ENCODE results near the gene ATP6V1B1. TPM values are rescaled to one million over a fixed set of nuclear protein-coding genes. Genes with fewer than 3 reads are reported as not detected.

ATP6V1B1 gene
- total and polyA plus RNA-seq, 2 of the 4 experiments (the other 2 are of a cell fraction) = 1.3 TPM; not detected in 1

DNA sequence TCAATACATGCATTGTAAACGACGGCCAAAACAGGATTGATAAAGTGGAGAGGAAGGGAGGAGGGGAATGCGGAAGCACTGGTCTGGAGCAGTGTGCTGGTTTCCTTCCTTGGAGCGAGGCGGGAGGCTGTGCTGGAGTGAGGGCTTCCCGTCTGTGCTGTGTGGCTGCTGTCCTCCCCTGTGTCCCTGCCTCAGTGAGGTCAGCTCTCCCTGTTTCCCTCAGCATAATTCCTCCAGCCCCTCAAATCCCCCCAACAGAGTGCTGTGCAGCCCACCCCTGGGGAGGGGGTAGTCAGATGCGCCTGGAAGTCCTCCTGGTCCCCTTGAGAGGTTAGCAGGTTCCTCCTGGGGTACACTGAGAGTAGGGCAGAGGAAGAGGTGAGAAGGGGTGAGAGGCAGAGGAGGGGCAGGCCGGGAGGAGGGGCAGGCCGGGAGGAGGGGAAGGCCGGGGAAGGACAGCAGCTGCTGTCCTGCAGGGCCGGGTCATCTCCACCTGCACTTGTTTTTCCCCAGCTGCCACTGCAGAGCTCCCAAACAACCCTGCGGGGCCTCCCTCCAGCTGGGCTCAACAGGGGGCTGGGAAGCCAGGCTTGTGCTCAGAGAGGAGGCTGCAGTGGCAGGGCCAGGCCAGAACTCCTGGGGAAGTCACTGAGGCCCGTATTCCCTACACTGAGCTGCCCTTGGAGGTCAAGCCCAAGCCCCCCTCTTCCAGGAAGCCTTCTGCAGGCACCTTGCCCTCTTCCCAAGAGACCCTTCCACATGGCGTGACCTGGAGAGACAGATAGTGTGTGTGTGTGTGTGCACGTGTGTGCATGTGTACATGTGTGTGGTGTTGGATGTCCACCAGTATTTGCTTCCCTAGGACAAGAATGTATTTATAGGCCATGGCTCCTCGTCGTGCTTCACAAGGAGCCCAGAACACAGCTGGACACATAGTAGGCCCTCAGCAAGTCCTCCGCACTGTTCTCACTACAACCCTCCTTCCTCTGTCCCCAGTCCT is 13.2 kb upstream of the ATP6V1B1 start:
- TF ChIP-seq MAZ (IDR thresholded peaks at IDR 0.05; ENCODE audit: borderline replicate concordance, low read depth, low read length) = no peak
- no peak for TF ChIP-seq SMC3 (IDR thresholded peaks at IDR 0.05; ENCODE audit: low read depth, low read length)
- no peak for TF ChIP-seq BHLHE40 (IDR thresholded peaks at IDR 0.05; ENCODE audit: low read depth, low read length)
- TF ChIP-seq RCOR1 (IDR thresholded peaks at IDR 0.05; ENCODE audit: insufficient replicate concordance, low read length) = no peak
- TF ChIP-seq CEBPB (IDR thresholded peaks at IDR 0.05; ENCODE audit: low read depth, low read length) = no peak
- TF ChIP-seq MXI1 (IDR thresholded peaks at IDR 0.05; ENCODE audit: borderline replicate concordance, low read depth, low read length) = no peak
- no peak for TF ChIP-seq RAD21 (IDR thresholded peaks at IDR 0.05; ENCODE audit: low read length)
- TF ChIP-seq NFE2L2 (IDR thresholded peaks at IDR 0.05; ENCODE audit: low read depth, low read length) = no peak
- TF ChIP-seq FOS (IDR thresholded peaks at IDR 0.05; ENCODE audit: low read depth, low read length) = no peak
- TF ChIP-seq, protein P1, sequence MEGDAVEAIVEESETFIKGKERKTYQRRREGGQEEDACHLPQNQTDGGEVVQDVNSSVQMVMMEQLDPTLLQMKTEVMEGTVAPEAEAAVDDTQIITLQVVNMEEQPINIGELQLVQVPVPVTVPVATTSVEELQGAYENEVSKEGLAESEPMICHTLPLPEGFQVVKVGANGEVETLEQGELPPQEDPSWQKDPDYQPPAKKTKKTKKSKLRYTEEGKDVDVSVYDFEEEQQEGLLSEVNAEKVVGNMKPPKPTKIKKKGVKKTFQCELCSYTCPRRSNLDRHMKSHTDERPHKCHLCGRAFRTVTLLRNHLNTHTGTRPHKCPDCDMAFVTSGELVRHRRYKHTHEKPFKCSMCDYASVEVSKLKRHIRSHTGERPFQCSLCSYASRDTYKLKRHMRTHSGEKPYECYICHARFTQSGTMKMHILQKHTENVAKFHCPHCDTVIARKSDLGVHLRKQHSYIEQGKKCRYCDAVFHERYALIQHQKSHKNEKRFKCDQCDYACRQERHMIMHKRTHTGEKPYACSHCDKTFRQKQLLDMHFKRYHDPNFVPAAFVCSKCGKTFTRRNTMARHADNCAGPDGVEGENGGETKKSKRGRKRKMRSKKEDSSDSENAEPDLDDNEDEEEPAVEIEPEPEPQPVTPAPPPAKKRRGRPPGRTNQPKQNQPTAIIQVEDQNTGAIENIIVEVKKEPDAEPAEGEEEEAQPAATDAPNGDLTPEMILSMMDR (conservative IDR thresholded peaks at IDR 0.05; ENCODE audit: low read depth, low read length) = no peak
- no peak for TF ChIP-seq RFX5 (IDR thresholded peaks at IDR 0.05; ENCODE audit: low read depth, low read length)
- Histone ChIP-seq H3K4ac (ENCODE audit: low read depth, low read length) (no peak overlapping the region), H3K9me1 (ENCODE audit: insufficient read depth, low read length) (no peaks in the 10 kb centered on the region), H3K4me2 (ENCODE audit: low read depth, low read length) (no peak overlapping the region), H4K91ac (ENCODE audit: insufficient read depth, low read depth, low read length) (no peak overlapping the region), H2BK15ac (ENCODE audit: low read depth, low read length) (no peak overlapping the region), H3K9me3 (ENCODE audit: control insufficient read depth, insufficient read depth, low read length) (0 out of 2 replicates have a peak, but pooled peaks cover 2% of the 10 kb centered on the region), H3K23ac (ENCODE audit: low read depth, low read length) (no peak overlapping the region), H4K20me1 (ENCODE audit: insufficient read depth, low read length) (no peaks in the 10 kb centered on the region), H3K27me3 (ENCODE audit: control insufficient read depth, insufficient read depth, low read length) (no peaks in the 10 kb centered on the region; the same call in 1 of the 2 replicates), H3K4me1 (ENCODE audit: control insufficient read depth, insufficient read depth, low read length) (no peaks in the 10 kb centered on the region), H3K36me3 (ENCODE audit: control insufficient read depth, insufficient read depth, low read length) (no peaks in the 10 kb centered on the region; the same call in 1 of the 2 replicates), H4K5ac (ENCODE audit: low read depth, low read length) (no peak overlapping the region), H2BK5ac (ENCODE audit: low read depth, low read length, poor library complexity, severe bottlenecking) (no peak overlapping the region), H3K79me1 (ENCODE audit: low read depth in 1 of 2, low read length in 2 of 2) (no peaks in the 10 kb centered on the region), H4K8ac (ENCODE audit: low read depth in 2 of 2, low read length in 2 of 2) (no peak overlapping the region), H2AK9ac (replicated peaks; ENCODE audit: low read depth, low read length, poor library complexity) (no peak overlapping the region), H3K27ac (ENCODE audit: insufficient read depth, low read length) (no peak overlapping the region), H2BK20ac (ENCODE audit: low read depth, low read length) (no peak overlapping the region), H2AK5ac (ENCODE audit: low read depth, low read length) (no peak overlapping the region), H3K9ac (ENCODE audit: low read depth, low read length) (no peak overlapping the region), H2BK120ac (ENCODE audit: low read depth, low read length) (no peak overlapping the region), H3K18ac (ENCODE audit: low read depth, low read length) (no peak overlapping the region), H3K56ac (ENCODE audit: extremely low read depth, insufficient read depth, low read length) (no peak overlapping the region), H2AFZ (replicated peaks; ENCODE audit: low read length, poor library complexity) (no peak overlapping the region), H3K14ac (replicated peaks; ENCODE audit: low read depth, low read length) (no peak overlapping the region), H3K4me3 (ENCODE audit: insufficient read depth, low read depth, low read length) (no peak overlapping the region)
- CTCF ChIA-PET = no interaction called here
- DNase-seq (no peak), ATAC-seq (ENCODE audit: low read depth) (no peak)
- in situ Hi-C loops (cut with MboI; ENCODE audit: low sequenced_read_pairs) (no loop called here), intact Hi-C loops (cut with micrococcal nuclease) (no loop called here), dilution Hi-C loops (cut with HindIII; ENCODE audit: low sequenced_read_pairs, unreplicated experiment) (no loop called here)
- 47% methylated on average over 3 of the region's 18 CpGs; no CpG with 5 or more reads in 1 of the 2 experiments for WGBS, 2 experiments (ENCODE audit: extremely low coverage in 2 of 2, insufficient read length in 1 of 2)
- POLR2A ChIA-PET (ENCODE audit: unreplicated experiment) = no interaction called here
- BruUV-seq (replicated peaks) = no TSS peak

Measured in IMR-90 (cell line).